ENCODE results near the gene TRAPPC5.

The TRAPPC5 gene

GRCh38 chr19:7636691-7637373, 43.8 kb upstream of the TRAPPC5 start, which contains the start of gene STXBP2:
Gene STXBP2 (plus strand): TSS chr19:7637110. CDS start chr19:7637150, 40 bp downstream.
- Histone ChIP-seq H4K20me1 (ENCODE audit: insufficient read depth, low read length) (no peaks in the 10 kb centered on the region), H3K79me2 (ENCODE audit: low read length) (peaks cover 19% of the 10 kb centered on the region), H3K4me3 (ENCODE audit: low read length) (peak within 1 kb of the TSS; percentile 90), H3K27me3 (replicated peaks; ENCODE audit: insufficient read depth, low read length) (no peaks in the 10 kb centered on the region), H3K9ac (ENCODE audit: low read length) (peak within 1 kb of the TSS; percentile 85), H3K9me3 (replicated peaks; ENCODE audit: insufficient read depth, low read length) (no peaks in the 10 kb centered on the region), H3K4me2 (ENCODE audit: low read depth, low read length) (peak within 1 kb of the TSS; percentile 91), H3K4me1 (ENCODE audit: low read length) (peaks cover 3% of the 10 kb centered on the region), H3F3A (ENCODE audit: insufficient read depth, low read length) (no peaks in the 10 kb centered on the region), H3K27ac (ENCODE audit: low read length) (no peak within 1 kb of the TSS), H3K9me2 (replicated peaks; ENCODE audit: insufficient read depth, low read length) (no peaks in the 10 kb centered on the region), H3K36me3 (replicated peaks; ENCODE audit: insufficient read depth, low read length) (no peaks in the 10 kb centered on the region), H2AFZ (ENCODE audit: low read length) (peak within 1 kb of the TSS; percentile 88)
- DNase-seq: peak; percentile 90
- TF ChIP-seq, protein P1, sequence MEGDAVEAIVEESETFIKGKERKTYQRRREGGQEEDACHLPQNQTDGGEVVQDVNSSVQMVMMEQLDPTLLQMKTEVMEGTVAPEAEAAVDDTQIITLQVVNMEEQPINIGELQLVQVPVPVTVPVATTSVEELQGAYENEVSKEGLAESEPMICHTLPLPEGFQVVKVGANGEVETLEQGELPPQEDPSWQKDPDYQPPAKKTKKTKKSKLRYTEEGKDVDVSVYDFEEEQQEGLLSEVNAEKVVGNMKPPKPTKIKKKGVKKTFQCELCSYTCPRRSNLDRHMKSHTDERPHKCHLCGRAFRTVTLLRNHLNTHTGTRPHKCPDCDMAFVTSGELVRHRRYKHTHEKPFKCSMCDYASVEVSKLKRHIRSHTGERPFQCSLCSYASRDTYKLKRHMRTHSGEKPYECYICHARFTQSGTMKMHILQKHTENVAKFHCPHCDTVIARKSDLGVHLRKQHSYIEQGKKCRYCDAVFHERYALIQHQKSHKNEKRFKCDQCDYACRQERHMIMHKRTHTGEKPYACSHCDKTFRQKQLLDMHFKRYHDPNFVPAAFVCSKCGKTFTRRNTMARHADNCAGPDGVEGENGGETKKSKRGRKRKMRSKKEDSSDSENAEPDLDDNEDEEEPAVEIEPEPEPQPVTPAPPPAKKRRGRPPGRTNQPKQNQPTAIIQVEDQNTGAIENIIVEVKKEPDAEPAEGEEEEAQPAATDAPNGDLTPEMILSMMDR (IDR thresholded peaks at IDR 0.05; ENCODE audit: low read length): peak; percentile 15; the same call in 1 of the 2 replicates
- no peak for TF ChIP-seq EZH2phosphoT487 (IDR thresholded peaks at IDR 0.05; ENCODE audit: low read length)

GRCh38 chr19:7637374-7638256, 43.0 kb upstream of the TRAPPC5 start:
- no peak for DNase-seq
- Histone ChIP-seq H3K9me2 (replicated peaks; ENCODE audit: insufficient read depth, low read length) (no peaks in the 10 kb centered on the region), H3K9me3 (replicated peaks; ENCODE audit: insufficient read depth, low read length) (no peaks in the 10 kb centered on the region), H3K4me3 (ENCODE audit: low read length) (peak overlapping the region; percentile 90), H4K20me1 (ENCODE audit: insufficient read depth, low read length) (no peaks in the 10 kb centered on the region), H3K4me1 (ENCODE audit: low read length) (peaks cover 3% of the 10 kb centered on the region), H3F3A (ENCODE audit: insufficient read depth, low read length) (no peaks in the 10 kb centered on the region), H3K27ac (ENCODE audit: low read length) (no peak overlapping the region), H3K79me2 (ENCODE audit: low read length) (peaks cover 19% of the 10 kb centered on the region), H3K4me2 (ENCODE audit: low read depth, low read length) (peak overlapping the region; percentile 91), H3K36me3 (replicated peaks; ENCODE audit: insufficient read depth, low read length) (no peaks in the 10 kb centered on the region), H2AFZ (ENCODE audit: low read length) (peak overlapping the region; percentile 88), H3K9ac (ENCODE audit: low read length) (peak overlapping the region; percentile 85), H3K27me3 (replicated peaks; ENCODE audit: insufficient read depth, low read length) (no peaks in the 10 kb centered on the region)
- TF ChIP-seq, protein P1 (IDR thresholded peaks at IDR 0.05; ENCODE audit: low read length): no peak
- TF ChIP-seq EZH2phosphoT487 (IDR thresholded peaks at IDR 0.05; ENCODE audit: low read length) (no peak), EZH2 (optimal IDR thresholded peaks at IDR 0.05; ENCODE audit: low read depth, low read length) (no peak)

DNA sequence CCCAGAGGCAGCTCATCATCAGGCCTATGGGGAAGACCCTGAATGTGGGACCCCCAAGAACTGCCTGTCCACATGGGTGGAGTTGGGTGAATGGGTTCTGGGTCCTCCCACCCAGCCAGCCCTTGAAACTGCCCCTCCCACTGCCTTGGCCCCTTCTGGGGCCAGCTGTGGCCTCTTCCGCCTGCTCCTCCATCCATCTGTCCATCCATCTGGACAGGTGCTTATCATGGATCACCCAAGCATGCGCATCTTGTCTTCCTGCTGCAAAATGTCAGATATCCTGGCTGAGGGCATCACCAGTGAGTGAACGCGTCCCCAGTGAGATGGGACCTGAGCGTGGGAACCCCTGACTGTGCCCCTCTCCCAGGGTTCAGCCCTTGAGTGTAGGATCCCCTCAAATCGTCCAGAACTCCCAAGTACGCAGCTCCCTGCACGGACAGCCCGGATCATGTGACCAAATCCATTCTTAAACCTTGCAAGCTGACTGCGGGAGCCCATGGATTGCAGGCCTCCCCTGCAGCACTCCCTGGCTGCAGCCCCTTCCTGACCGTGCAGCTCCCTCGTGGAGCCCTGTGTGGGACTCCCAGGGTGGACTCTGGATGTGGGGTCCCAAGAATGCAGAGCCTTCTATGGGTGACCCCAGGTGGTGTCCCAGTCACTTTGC, 41.7 kb upstream of the TRAPPC5 start:
- H3K9ac ChIP-seq (ENCODE audit: low read length): no peak overlapping the region
- no peaks in the 10 kb centered on the region for H3K36me3 ChIP-seq (replicated peaks; ENCODE audit: insufficient read depth, low read length)
- H3K4me1 ChIP-seq (ENCODE audit: low read length): peaks cover 3% of the 10 kb centered on the region
- no peaks in the 10 kb centered on the region for H3F3A ChIP-seq (ENCODE audit: insufficient read depth, low read length)
- no peak overlapping the region for H3K4me2 ChIP-seq (ENCODE audit: low read depth, low read length)
- no peak for DNase-seq
- no peaks in the 10 kb centered on the region for H3K27me3 ChIP-seq (replicated peaks; ENCODE audit: insufficient read depth, low read length)
- no peaks in the 10 kb centered on the region for H4K20me1 ChIP-seq (ENCODE audit: insufficient read depth, low read length)
- H3K9me3 ChIP-seq (replicated peaks; ENCODE audit: insufficient read depth, low read length): no peaks in the 10 kb centered on the region
- no peak overlapping the region for H3K4me3 ChIP-seq (ENCODE audit: low read length)
- H3K27ac ChIP-seq (ENCODE audit: low read length): no peak overlapping the region
- peaks cover 19% of the 10 kb centered on the region for H3K79me2 ChIP-seq (ENCODE audit: low read length)
- TF ChIP-seq EZH2phosphoT487 (IDR thresholded peaks at IDR 0.05; ENCODE audit: low read length) (no peak), EZH2 (optimal IDR thresholded peaks at IDR 0.05; ENCODE audit: low read depth, low read length) (no peak)
- TF ChIP-seq, protein P1 (IDR thresholded peaks at IDR 0.05; ENCODE audit: low read length): no peak
- H2AFZ ChIP-seq (ENCODE audit: low read length): no peak overlapping the region
- no peaks in the 10 kb centered on the region for H3K9me2 ChIP-seq (replicated peaks; ENCODE audit: insufficient read depth, low read length)
